ENCODE results near the gene RPL14.
A peak's percentile ranks its signal among the peaks of the same experiment; 100 is the strongest.

Gene RPL14

GRCh38 chr3:40456940-40457823 lies at the start of gene RPL14:
RPL14 (plus strand) TSS chr3:40457339; CDS start chr3:40457472, 133 bp downstream.
- peak within 1 kb of the TSS; percentile 72 for H3K27ac ChIP-seq (ENCODE audit: low read depth, low read length, poor library complexity, severe bottlenecking)
- TF ChIP-seq CTCF (IDR thresholded peaks at IDR 0.05; ENCODE audit: low read length) = no peak
- no peak for TF ChIP-seq EZH2 (IDR thresholded peaks at IDR 0.05; ENCODE audit: borderline replicate concordance, low read length)
- H3K79me2 ChIP-seq (ENCODE audit: insufficient read depth, low read length) = peaks cover 20% of the 10 kb centered on the region
- peak within 1 kb of the TSS; percentile 99 for H3K4me2 ChIP-seq (ENCODE audit: low read length)
- 0 out of 2 replicates have a peak, but pooled peaks cover 3% of the 10 kb centered on the region for H3F3A ChIP-seq (ENCODE audit: insufficient read depth, low read length)
- H3K27me3 ChIP-seq (ENCODE audit: insufficient read depth, low read length) = no peaks in the 10 kb centered on the region
- H3K36me3 ChIP-seq (ENCODE audit: insufficient read depth, low read length) = peaks cover 49% of the 10 kb centered on the region
- H3K9ac ChIP-seq (ENCODE audit: low read length) = peak within 1 kb of the TSS; percentile 99
- H3K9me2 ChIP-seq (ENCODE audit: low read depth, low read length) = no peaks in the 10 kb centered on the region
- H3K4me1 ChIP-seq (ENCODE audit: insufficient read depth, low read length, severe bottlenecking) = peaks cover 46% of the 10 kb centered on the region
- H3K4me3 ChIP-seq (ENCODE audit: low read depth, low read length, poor library complexity, severe bottlenecking) = peak within 1 kb of the TSS; percentile 99
- H3K9me3 ChIP-seq (ENCODE audit: low read length) = no peaks in the 10 kb centered on the region
- H4K20me1 ChIP-seq (ENCODE audit: insufficient read depth, low read length) = no peaks in the 10 kb centered on the region
- 0 out of 2 replicates have a peak within 1 kb of the TSS, but pooled peaks have one; percentile 29 for H2AFZ ChIP-seq (ENCODE audit: low read length)

GRCh38 chr3:40407611-40408010 lies 49.5 kb upstream of the RPL14 start:
- Histone ChIP-seq H3K27me3 (ENCODE audit: insufficient read depth, low read length) (no peaks in the 10 kb centered on the region), H3K9me3 (ENCODE audit: low read length) (no peaks in the 10 kb centered on the region), H3K4me1 (ENCODE audit: insufficient read depth, low read length, severe bottlenecking) (no peaks in the 10 kb centered on the region), H3K9me2 (ENCODE audit: low read depth, low read length) (no peaks in the 10 kb centered on the region), H4K20me1 (ENCODE audit: insufficient read depth, low read length) (no peaks in the 10 kb centered on the region), H3K36me3 (ENCODE audit: insufficient read depth, low read length) (no peaks in the 10 kb centered on the region), H3K4me2 (ENCODE audit: low read length) (no peak overlapping the region), H3K27ac (ENCODE audit: low read depth, low read length, poor library complexity, severe bottlenecking) (no peak overlapping the region), H3K79me2 (ENCODE audit: insufficient read depth, low read length) (no peaks in the 10 kb centered on the region), H3K9ac (ENCODE audit: low read length) (no peak overlapping the region), H3F3A (ENCODE audit: insufficient read depth, low read length) (no peaks in the 10 kb centered on the region), H2AFZ (ENCODE audit: low read length) (no peak overlapping the region), H3K4me3 (ENCODE audit: low read depth, low read length, poor library complexity, severe bottlenecking) (no peak overlapping the region)
- TF ChIP-seq CTCF (IDR thresholded peaks at IDR 0.05; ENCODE audit: low read length) (no peak), EZH2 (IDR thresholded peaks at IDR 0.05; ENCODE audit: borderline replicate concordance, low read length) (no peak)

- H3K4me2 ChIP-seq (ENCODE audit: low read length) = no peak overlapping the region
- H3F3A ChIP-seq (ENCODE audit: insufficient read depth, low read length) = no peaks in the 10 kb centered on the region
- no peaks in the 10 kb centered on the region for H3K9me3 ChIP-seq (ENCODE audit: low read length)
- H3K27me3 ChIP-seq (ENCODE audit: insufficient read depth, low read length) = no peaks in the 10 kb centered on the region
- H3K4me3 ChIP-seq (ENCODE audit: low read depth, low read length, poor library complexity, severe bottlenecking) = no peak overlapping the region
- H3K9me2 ChIP-seq (ENCODE audit: low read depth, low read length) = no peaks in the 10 kb centered on the region
- no peak overlapping the region for H2AFZ ChIP-seq (ENCODE audit: low read length)
- no peaks in the 10 kb centered on the region for H3K36me3 ChIP-seq (ENCODE audit: insufficient read depth, low read length)
- no peak overlapping the region for H3K9ac ChIP-seq (ENCODE audit: low read length)
- no peaks in the 10 kb centered on the region for H4K20me1 ChIP-seq (ENCODE audit: insufficient read depth, low read length)
- H3K79me2 ChIP-seq (ENCODE audit: insufficient read depth, low read length) = no peaks in the 10 kb centered on the region
- H3K27ac ChIP-seq (ENCODE audit: low read depth, low read length, poor library complexity, severe bottlenecking) = no peak overlapping the region
- no peaks in the 10 kb centered on the region for H3K4me1 ChIP-seq (ENCODE audit: insufficient read depth, low read length, severe bottlenecking)
- TF ChIP-seq CTCF (IDR thresholded peaks at IDR 0.05; ENCODE audit: low read length) (no peak), EZH2 (IDR thresholded peaks at IDR 0.05; ENCODE audit: borderline replicate concordance, low read length) (no peak)
Observed at GRCh38 chr3:40414270-40414669, 42.9 kb upstream of the RPL14 start.

All from OCI-LY1 (cell line).